ENCODE results near the gene DHX35.

The DHX35 gene

GRCh38 chr20:38945012-38945411 is 17.1 kb upstream of the DHX35 start:
- Histone ChIP-seq H3K4me2 (ENCODE audit: low read length) (no peak overlapping the region), H3K27ac (ENCODE audit: low read depth, low read length, poor library complexity, severe bottlenecking) (no peak overlapping the region), H3K27me3 (ENCODE audit: insufficient read depth, low read length) (no peaks in the 10 kb centered on the region), H3K9me2 (ENCODE audit: low read depth, low read length) (no peaks in the 10 kb centered on the region), H3K36me3 (ENCODE audit: insufficient read depth, low read length) (peaks cover 92% of the 10 kb centered on the region), H3K9ac (ENCODE audit: low read length) (no peak overlapping the region), H3K79me2 (ENCODE audit: insufficient read depth, low read length) (0 out of 2 replicates have a peak, but pooled peaks cover 3% of the 10 kb centered on the region), H3K4me3 (ENCODE audit: low read depth, low read length, poor library complexity, severe bottlenecking) (no peak overlapping the region), H3K4me1 (ENCODE audit: insufficient read depth, low read length, severe bottlenecking) (no peaks in the 10 kb centered on the region), H4K20me1 (ENCODE audit: insufficient read depth, low read length) (no peaks in the 10 kb centered on the region), H3K9me3 (ENCODE audit: low read length) (no peaks in the 10 kb centered on the region), H2AFZ (ENCODE audit: low read length) (no peak overlapping the region), H3F3A (ENCODE audit: insufficient read depth, low read length) (no peaks in the 10 kb centered on the region)
- no peak for TF ChIP-seq CTCF (IDR thresholded peaks at IDR 0.05; ENCODE audit: low read length)

GRCh38 chr20:38946836-38947235 is 15.3 kb upstream of the DHX35 start:
- Histone ChIP-seq H3K9me2 (ENCODE audit: low read depth, low read length) (no peaks in the 10 kb centered on the region), H3K9ac (ENCODE audit: low read length) (no peak overlapping the region), H3K36me3 (ENCODE audit: insufficient read depth, low read length) (peaks cover 91% of the 10 kb centered on the region), H3K4me3 (ENCODE audit: low read depth, low read length, poor library complexity, severe bottlenecking) (no peak overlapping the region), H4K20me1 (ENCODE audit: insufficient read depth, low read length) (no peaks in the 10 kb centered on the region), H3K27ac (ENCODE audit: low read depth, low read length, poor library complexity, severe bottlenecking) (no peak overlapping the region), H3K9me3 (ENCODE audit: low read length) (no peaks in the 10 kb centered on the region), H3K27me3 (ENCODE audit: insufficient read depth, low read length) (no peaks in the 10 kb centered on the region), H3K4me2 (ENCODE audit: low read length) (no peak overlapping the region), H3K79me2 (ENCODE audit: insufficient read depth, low read length) (no peaks in the 10 kb centered on the region), H2AFZ (ENCODE audit: low read length) (no peak overlapping the region), H3F3A (ENCODE audit: insufficient read depth, low read length) (no peaks in the 10 kb centered on the region), H3K4me1 (ENCODE audit: insufficient read depth, low read length, severe bottlenecking) (no peaks in the 10 kb centered on the region)
- no peak for TF ChIP-seq EZH2 (IDR thresholded peaks at IDR 0.05; ENCODE audit: borderline replicate concordance, low read length)
- TF ChIP-seq CTCF (IDR thresholded peaks at IDR 0.05; ENCODE audit: low read length): no peak

GRCh38 chr20:38947931-38948362 is 14.2 kb upstream of the DHX35 start:
- H3K4me2 ChIP-seq (ENCODE audit: low read length): no peak overlapping the region
- H3K79me2 ChIP-seq (ENCODE audit: insufficient read depth, low read length): no peaks in the 10 kb centered on the region
- no peak overlapping the region for H3K27ac ChIP-seq (ENCODE audit: low read depth, low read length, poor library complexity, severe bottlenecking)
- H3K36me3 ChIP-seq (ENCODE audit: insufficient read depth, low read length): peaks cover 91% of the 10 kb centered on the region
- H3F3A ChIP-seq (ENCODE audit: insufficient read depth, low read length): no peaks in the 10 kb centered on the region
- H2AFZ ChIP-seq (ENCODE audit: low read length): no peak overlapping the region
- H3K4me3 ChIP-seq (ENCODE audit: low read depth, low read length, poor library complexity, severe bottlenecking): no peak overlapping the region
- H3K27me3 ChIP-seq (ENCODE audit: insufficient read depth, low read length): no peaks in the 10 kb centered on the region
- no peak for TF ChIP-seq CTCF (IDR thresholded peaks at IDR 0.05; ENCODE audit: low read length)
- no peaks in the 10 kb centered on the region for H3K9me2 ChIP-seq (ENCODE audit: low read depth, low read length)
- no peaks in the 10 kb centered on the region for H3K9me3 ChIP-seq (ENCODE audit: low read length)
- no peaks in the 10 kb centered on the region for H4K20me1 ChIP-seq (ENCODE audit: insufficient read depth, low read length)
- no peaks in the 10 kb centered on the region for H3K4me1 ChIP-seq (ENCODE audit: insufficient read depth, low read length, severe bottlenecking)
- no peak overlapping the region for H3K9ac ChIP-seq (ENCODE audit: low read length)

Measured in OCI-LY1 (cell line).